IMR-90 (cell line): Measurements from ENCODE around the gene RNU6-8. TPM values are rescaled to one million over a fixed set of nuclear protein-coding genes. Genes with fewer than 3 reads are reported as not detected.

Experiments
- ATAC-seq: fragments of 200-7000 bp; cut with Tn5 transposase; 2 replicates; pipeline ENCODE4 v1.9.1; 2020; ENCODE audit warnings: low read depth, mild to moderate bottlenecking, moderate library complexity
- BruUV-seq: library from RNA; stranded (reverse); fragments of 400-500 nt; replicated peaks from 2 replicates; lab custom pipeline; 2021; lab: Mats Ljungman, UMichigan
- CTCF ChIA-PET: fragments of 300-600 bp; formaldehyde crosslinking; extraction: SDS; loops from one replicate; lab custom pipeline; 2021; ENCODE audit warnings: antibody characterized with exemption; lab: Yijun Ruan, JAX
- POLR2A ChIA-PET: fragments of 300-600 bp; sonication (Branson Sonifier 250); formaldehyde crosslinking; loops from one replicate; lab custom pipeline; 2022; ENCODE audit warnings: antibody characterized with exemption; ENCODE audit not compliant: unreplicated experiment; lab: Charles Lee
- DNase-seq: peaks from one replicate; pipeline ENCODE4 v3.0.0; 2013
- H2AFZ ChIP-seq: replicated peaks from 2 replicates; pipeline ENCODE3; 2013; ENCODE audit warnings: low read length, mild to moderate bottlenecking; ENCODE audit not compliant: poor library complexity
- H2AK5ac ChIP-seq: 2 replicates; pipeline ENCODE4 v1.6.1; 2013; ENCODE audit warnings: low read depth, low read length, inconsistent platforms
- H2AK9ac ChIP-seq: replicated peaks from 2 replicates; pipeline ENCODE3; 2013; ENCODE audit warnings: mild to moderate bottlenecking, low read depth, low read length, moderate library complexity; ENCODE audit not compliant: poor library complexity
- H2BK120ac ChIP-seq: 2 replicates; pipeline ENCODE4 v1.6.1; 2013; ENCODE audit warnings: low read depth, low read length, inconsistent platforms
- H2BK15ac ChIP-seq: 3 replicates; pipeline ENCODE4 v1.6.1; 2013; ENCODE audit warnings: low read depth, low read length, inconsistent platforms
- H2BK20ac ChIP-seq: 2 replicates; pipeline ENCODE4 v1.6.1; 2013; ENCODE audit warnings: low read depth, mild to moderate bottlenecking, inconsistent platforms, low read length, moderate library complexity
- H2BK5ac ChIP-seq: 2 replicates; pipeline ENCODE4 v1.6.1; 2013; ENCODE audit warnings: mild to moderate bottlenecking, low read depth, low read length, inconsistent platforms; ENCODE audit not compliant: poor library complexity, severe bottlenecking
- H3K14ac ChIP-seq: replicated peaks from 2 replicates; pipeline ENCODE4 v1.6.1; 2013; ENCODE audit warnings: low read depth, low read length, inconsistent platforms
- H3K18ac ChIP-seq: 2 replicates; pipeline ENCODE4 v1.6.1; 2013; ENCODE audit warnings: low read depth, low read length, control low read depth
- H3K23ac ChIP-seq: 2 replicates; pipeline ENCODE4 v1.6.1; 2013; ENCODE audit warnings: low read depth, low read length, inconsistent platforms
- H3K27ac ChIP-seq: 2 replicates; pipeline ENCODE4 v1.5.1; 2013; ENCODE audit warnings: mild to moderate bottlenecking, control low read depth, low read length; ENCODE audit not compliant: insufficient read depth
- H3K27me3 ChIP-seq: 2 replicates; pipeline ENCODE4 v1.6.1; 2013; ENCODE audit warnings: low read length; ENCODE audit not compliant: control insufficient read depth, insufficient read depth
- H3K36me3 ChIP-seq: 2 replicates; pipeline ENCODE4 v1.6.1; 2013; ENCODE audit warnings: low read length, mixed read lengths; ENCODE audit not compliant: control insufficient read depth, insufficient read depth
- H3K4ac ChIP-seq: 2 replicates; pipeline ENCODE4 v1.6.1; 2013; ENCODE audit warnings: low read depth, low read length, inconsistent platforms
- H3K4me1 ChIP-seq: 2 replicates; pipeline ENCODE4 v1.6.1; 2013; ENCODE audit warnings: low read length, mixed read lengths; ENCODE audit not compliant: control insufficient read depth, insufficient read depth
- H3K4me2 ChIP-seq: 2 replicates; pipeline ENCODE4 v1.6.1; 2013; ENCODE audit warnings: low read depth, mild to moderate bottlenecking, control low read depth, low read length, moderate library complexity
- H3K4me3 ChIP-seq: 2 replicates; pipeline ENCODE4 v1.5.1; 2013; ENCODE audit warnings: low read depth, mild to moderate bottlenecking, control low read depth, low read length, moderate library complexity; ENCODE audit not compliant: insufficient read depth
- H3K56ac ChIP-seq: 2 replicates; pipeline ENCODE4 v1.6.1; 2013; ENCODE audit warnings: low read length, inconsistent platforms; ENCODE audit not compliant: insufficient read depth; ENCODE audit errors: extremely low read depth
- H3K79me1 ChIP-seq, 2 experiments: 2 replicates each; pipeline ENCODE4 v1.6.1; 2013; ENCODE audit warnings: low read length in 2 of 2, inconsistent platforms in 1 of 2, low read depth in 1 of 2
- H3K9ac ChIP-seq: 2 replicates; pipeline ENCODE4 v1.6.1; 2013; ENCODE audit warnings: low read depth, low read length, control low read depth
- H3K9me1 ChIP-seq: 2 replicates; pipeline ENCODE4 v1.6.1; 2013; ENCODE audit warnings: low read length, inconsistent platforms; ENCODE audit not compliant: insufficient read depth
- H3K9me3 ChIP-seq: 2 replicates; pipeline ENCODE4 v1.6.1; 2013; ENCODE audit warnings: low read length; ENCODE audit not compliant: control insufficient read depth, insufficient read depth
- H4K20me1 ChIP-seq: 2 replicates; pipeline ENCODE4 v1.6.1; 2013; ENCODE audit warnings: low read length, inconsistent platforms; ENCODE audit not compliant: insufficient read depth
- H4K5ac ChIP-seq: 2 replicates; pipeline ENCODE4 v1.6.1; 2013; ENCODE audit warnings: mild to moderate bottlenecking, low read depth, low read length, control low read depth
- H4K8ac ChIP-seq, 2 experiments: 2 replicates each; pipeline ENCODE4 v1.6.1; 2013; ENCODE audit warnings: low read depth in 2 of 2, low read length in 2 of 2, control low read depth in 1 of 2, inconsistent platforms in 1 of 2
- H4K91ac ChIP-seq: 2 replicates; pipeline ENCODE4 v1.6.1; 2013; ENCODE audit warnings: low read depth, low read length, inconsistent platforms; ENCODE audit not compliant: insufficient read depth
- BHLHE40 ChIP-seq: fragments of 150-350 bp; IDR thresholded peaks from 2 replicates; pipeline ENCODE4 v1.6.1; 2016; ENCODE audit warnings: mild to moderate bottlenecking, low read depth, low read length
- CEBPB ChIP-seq: IDR thresholded peaks from 2 replicates; pipeline ENCODE4 v1.6.1; 2012; ENCODE audit warnings: low read depth, low read length, improper control_type of control experiment
- CHD1 ChIP-seq: IDR thresholded peaks from 2 replicates; pipeline ENCODE4 v1.6.1; 2012; ENCODE audit warnings: low read depth, low read length, improper control_type of control experiment
- CTCF ChIP-seq: conservative IDR thresholded peaks from 2 replicates; pipeline ENCODE4 v1.5.1; 2012; ENCODE audit warnings: mild to moderate bottlenecking, low read depth, low read length, improper control_type of control experiment
- ELK1 ChIP-seq: fragments of 150-350 bp; IDR thresholded peaks from 2 replicates; pipeline ENCODE4 v1.6.1; 2016; ENCODE audit warnings: low read depth, mild to moderate bottlenecking, low read length, moderate library complexity, borderline replicate concordance
- FOS ChIP-seq: fragments of 150-350 bp; IDR thresholded peaks from 2 replicates; pipeline ENCODE4 v1.6.1; 2016; ENCODE audit warnings: low read depth, low read length
- MAFK ChIP-seq: IDR thresholded peaks from 2 replicates; pipeline ENCODE4 v1.6.1; 2012; ENCODE audit warnings: low read depth, low read length, improper control_type of control experiment
- MAZ ChIP-seq: IDR thresholded peaks from 2 replicates; pipeline ENCODE4 v1.6.1; 2012; ENCODE audit warnings: low read depth, mild to moderate bottlenecking, low read length, improper control_type of control experiment, moderate library complexity, borderline replicate concordance
- MXI1 ChIP-seq: IDR thresholded peaks from 2 replicates; pipeline ENCODE4 v1.6.1; 2012; ENCODE audit warnings: low read depth, mild to moderate bottlenecking, low read length, moderate library complexity, borderline replicate concordance
- NFE2L2 ChIP-seq: fragments of 150-350 bp; IDR thresholded peaks from 2 replicates; pipeline ENCODE4 v1.6.1; 2016; ENCODE audit warnings: low read depth, mild to moderate bottlenecking, low read length
- POLR2A ChIP-seq: IDR thresholded peaks from 2 replicates; pipeline ENCODE4 v1.6.1; 2012; ENCODE audit warnings: mild to moderate bottlenecking, low read depth, low read length
- RAD21 ChIP-seq: IDR thresholded peaks from 2 replicates; pipeline ENCODE4 v1.6.1; 2012; ENCODE audit warnings: low read length, improper control_type of control experiment
- RCOR1 ChIP-seq: IDR thresholded peaks from 2 replicates; pipeline ENCODE4 v1.6.1; 2012; ENCODE audit warnings: mild to moderate bottlenecking, low read length, improper control_type of control experiment; ENCODE audit not compliant: insufficient replicate concordance
- RFX5 ChIP-seq: IDR thresholded peaks from 2 replicates; pipeline ENCODE4 v1.8.0; 2012; ENCODE audit warnings: low read depth, mild to moderate bottlenecking, low read length, moderate library complexity
- SMC3 ChIP-seq: fragments of 150-350 bp; IDR thresholded peaks from 2 replicates; pipeline ENCODE4 v1.6.1; 2016; ENCODE audit warnings: low read depth, mild to moderate bottlenecking, antibody characterized with exemption, low read length, moderate library complexity
- USF2 ChIP-seq: fragments of 150-350 bp; IDR thresholded peaks from 2 replicates; pipeline ENCODE4 v1.6.1; 2017; ENCODE audit warnings: mild to moderate bottlenecking, antibody characterized with exemption, low read length, low read depth
- WGBS, 2 experiments: methylation state at CpG; one replicate each; pipeline versions ENCODE4 v1.1.5 to v1.1.7; 2013; ENCODE audit warnings: missing lambda C conversion rate in 2 of 2; ENCODE audit not compliant: insufficient read length in 1 of 2; ENCODE audit errors: extremely low coverage in 2 of 2; 5-methylcytosine and 5-hydroxymethylcytosine counted together
- dilution Hi-C: fragments of 300-500 bp; cut with HindIII; formaldehyde crosslinking; loops from one replicate; pipeline ENCODE4 v1.14.3; 2018; ENCODE audit warnings: low sequenced_read_pairs; ENCODE audit not compliant: unreplicated experiment
- in situ Hi-C: fragments of 300-500 bp; cut with MboI; formaldehyde crosslinking; loops from 3 replicates; pipeline ENCODE4 v1.14.3; 2019; ENCODE audit warnings: low sequenced_read_pairs, inconsistent platforms, mixed read lengths
- intact Hi-C: fragments of 100-400 bp; cut with micrococcal nuclease; formaldehyde crosslinking; loops from 2 replicates; pipeline ENCODE4 v1.10.0; 2022
- polyA plus RNA-seq, 3 experiments: library from polyadenylated mRNA; depleted of rRNA; stranded (reverse); fragments of >200 nt; gene quantifications; 2 replicates each; pipeline ENCODE4 v1.2.3, GENCODE V29; 2012; ENCODE audit warnings: low replicate concordance in 1 of 3
- total RNA-seq: library from RNA; depleted of rRNA; stranded (reverse); fragments of >200 nt; gene quantifications from 2 replicates; pipeline ENCODE4 v1.2.3, GENCODE V29; 2012

RNU6-8 gene
- total and polyA plus RNA-seq, 2 of the 4 experiments (the other 2 are of a cell fraction) = not detected

- no peaks in the 10 kb centered on the region for H3K9me1 ChIP-seq
- no peak overlapping the region for H4K5ac ChIP-seq
- BruUV-seq = no TSS peak
- no peak overlapping the region for H3K4me2 ChIP-seq
- no peak overlapping the region for H3K9ac ChIP-seq
- no peaks in the 10 kb centered on the region for H3K4me1 ChIP-seq
- H2BK5ac ChIP-seq = no peak overlapping the region
- H3K18ac ChIP-seq = no peak overlapping the region
- H3K4ac ChIP-seq = no peak overlapping the region
- no peaks in the 10 kb centered on the region; the same call in 1 of the 2 replicates for H3K27me3 ChIP-seq
- H3K14ac ChIP-seq = no peak overlapping the region
- H2BK120ac ChIP-seq = no peak overlapping the region
- H4K20me1 ChIP-seq = no peaks in the 10 kb centered on the region
- ChIA-PET CTCF (no interaction called here), POLR2A (no interaction called here)
- H3K27ac ChIP-seq = no peak overlapping the region
- H4K91ac ChIP-seq = no peak overlapping the region
- no peak overlapping the region for H3K4me3 ChIP-seq
- dilution Hi-C loops = no loop called here
- TF ChIP-seq MAFK (no peak), CHD1 (no peak), ELK1 (no peak), BHLHE40 (no peak), RCOR1 (no peak), MAZ (no peak), MXI1 (no peak), RAD21 (no peak), USF2 (no peak), CEBPB (no peak), FOS (no peak), NFE2L2 (no peak), RFX5 (no peak), CTCF (no peak), SMC3 (no peak), POLR2A (no peak)
- H2AK9ac ChIP-seq = no peak overlapping the region
- no peaks in the 10 kb centered on the region for H3K36me3 ChIP-seq
- H2AK5ac ChIP-seq = no peak overlapping the region
- in situ Hi-C loops = no loop called here
- intact Hi-C loops = no loop called here
- no peak overlapping the region for H2AFZ ChIP-seq
- no peaks in the 10 kb centered on the region for H3K9me3 ChIP-seq
- H2BK20ac ChIP-seq = no peak overlapping the region
- no peak overlapping the region for H3K23ac ChIP-seq
- WGBS, 2 experiments = no CpG with 5 or more reads among the region's 1 CpG
- no peaks in the 10 kb centered on the region for H3K79me1 ChIP-seq
- no peak overlapping the region for H3K56ac ChIP-seq
- DNase-seq (no peak), ATAC-seq (no peak)
- no peak overlapping the region for H2BK15ac ChIP-seq
- H4K8ac ChIP-seq = no peak overlapping the region
Observed at GRCh38 chr14:32185097-32185496, 18.0 kb downstream of the RNU6-8 start.
